Renal cortical epithelial cell (primary cell): ENCODE data around the gene CETN1. TPM values are rescaled to one million over a fixed set of nuclear protein-coding genes. Genes with fewer than 3 reads are reported as not detected.

ENCODE experiments used
- DNase-seq: peaks from one replicate; pipeline ENCODE4 v3.0.0-alpha.2; 2011; ENCODE audit warnings: low read depth
- total RNA-seq: library from RNA; depleted of rRNA; stranded (reverse); fragments of >200 nt; gene quantifications from 2 replicates; pipeline ENCODE4 v1.2.3, GENCODE V29; 2014

CETN1 gene
- total RNA-seq = not detected in 2 replicates

DNA sequence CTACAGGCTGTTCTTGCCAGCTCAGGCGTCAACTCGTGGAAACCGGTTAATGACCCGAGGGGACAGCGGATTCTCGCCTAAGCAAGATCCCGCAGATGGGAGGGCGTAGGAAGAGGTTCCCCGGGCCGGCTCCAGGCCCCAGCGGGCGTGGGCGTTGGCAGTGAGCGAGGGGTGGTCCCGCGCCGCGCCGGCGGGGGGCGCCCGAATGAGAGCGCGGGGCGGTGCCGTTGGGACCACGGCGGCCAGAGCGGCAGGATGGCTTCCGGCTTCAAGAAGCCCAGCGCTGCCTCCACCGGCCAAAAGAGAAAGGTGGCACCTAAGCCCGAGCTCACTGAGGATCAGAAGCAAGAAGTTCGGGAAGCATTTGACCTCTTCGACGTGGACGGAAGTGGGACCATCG is at the start of gene CETN1:
TSS of gene CETN1 (plus strand) at position 227 of the 400 bp plus-strand sequence. CDS start at position 256, 29 bp downstream.
- DNase-seq = no peak

DNA sequence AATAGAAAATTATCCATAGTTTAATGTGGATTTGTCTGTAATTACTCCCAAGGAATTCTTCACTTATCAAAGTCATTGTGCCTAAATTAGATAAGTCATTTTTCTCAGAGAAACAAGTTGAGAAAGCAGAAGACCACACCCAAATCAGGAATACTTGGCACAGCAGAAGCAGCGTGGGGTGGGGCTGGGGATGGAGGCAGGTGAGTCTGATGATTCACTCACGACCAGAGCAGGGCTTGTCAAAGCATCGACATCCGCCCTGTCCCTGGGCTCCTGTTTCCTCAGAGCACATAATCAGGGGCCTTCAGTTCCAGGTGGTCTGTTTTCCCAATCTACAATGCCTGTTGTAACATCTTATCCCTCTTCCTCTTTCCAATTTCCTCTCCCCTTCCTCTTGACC is 48.2 kb upstream of the CETN1 start:
- no peak for DNase-seq

DNA sequence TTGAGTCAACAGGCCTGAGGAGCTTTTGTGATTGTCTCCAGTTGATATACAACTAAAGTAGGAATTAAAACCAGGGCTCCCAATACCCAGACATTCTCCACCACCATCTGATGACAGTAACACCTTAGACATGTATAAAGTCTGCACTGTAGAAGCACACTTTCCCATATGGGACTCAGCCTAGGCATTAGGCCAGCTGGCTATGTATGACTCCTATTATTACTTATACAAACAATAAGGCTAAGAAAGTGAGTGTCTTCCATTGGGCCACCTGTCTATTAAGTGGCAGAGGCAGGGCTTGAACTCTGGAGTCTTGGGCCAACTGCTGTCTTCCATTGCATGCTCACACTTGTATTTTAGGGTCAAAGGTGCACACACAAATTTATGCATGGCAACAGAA is 47.5 kb upstream of the CETN1 start:
- DNase-seq = no peak

DNA sequence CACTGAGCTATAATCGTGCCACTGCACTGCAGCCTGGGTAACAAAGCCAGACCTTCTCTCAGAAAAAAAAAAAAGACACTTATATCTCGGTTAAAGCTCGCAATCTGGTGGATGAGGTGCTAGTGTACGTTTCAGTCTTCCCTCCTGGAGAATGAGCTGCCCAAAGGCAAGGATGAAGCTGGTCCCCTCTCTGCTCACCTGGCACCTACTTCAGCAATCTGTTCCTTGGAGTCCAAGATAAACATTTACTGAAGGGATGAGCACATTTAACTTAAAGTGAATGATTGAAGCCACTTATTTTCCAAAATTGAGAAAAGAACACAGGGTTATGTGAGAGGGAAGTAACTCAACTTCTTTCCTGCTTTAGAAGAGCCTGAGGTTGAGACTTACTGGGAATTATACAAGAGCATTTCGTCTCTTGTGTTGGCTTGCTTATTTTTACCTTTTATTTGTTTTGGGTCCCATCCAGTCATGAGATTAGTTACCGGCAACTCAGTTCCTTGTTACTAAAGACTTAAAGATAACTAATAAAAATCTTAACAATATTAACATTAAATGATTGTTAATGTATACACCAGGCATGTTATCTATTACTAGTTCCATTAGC is 46.1 kb upstream of the CETN1 start:
- no peak for DNase-seq

DNA sequence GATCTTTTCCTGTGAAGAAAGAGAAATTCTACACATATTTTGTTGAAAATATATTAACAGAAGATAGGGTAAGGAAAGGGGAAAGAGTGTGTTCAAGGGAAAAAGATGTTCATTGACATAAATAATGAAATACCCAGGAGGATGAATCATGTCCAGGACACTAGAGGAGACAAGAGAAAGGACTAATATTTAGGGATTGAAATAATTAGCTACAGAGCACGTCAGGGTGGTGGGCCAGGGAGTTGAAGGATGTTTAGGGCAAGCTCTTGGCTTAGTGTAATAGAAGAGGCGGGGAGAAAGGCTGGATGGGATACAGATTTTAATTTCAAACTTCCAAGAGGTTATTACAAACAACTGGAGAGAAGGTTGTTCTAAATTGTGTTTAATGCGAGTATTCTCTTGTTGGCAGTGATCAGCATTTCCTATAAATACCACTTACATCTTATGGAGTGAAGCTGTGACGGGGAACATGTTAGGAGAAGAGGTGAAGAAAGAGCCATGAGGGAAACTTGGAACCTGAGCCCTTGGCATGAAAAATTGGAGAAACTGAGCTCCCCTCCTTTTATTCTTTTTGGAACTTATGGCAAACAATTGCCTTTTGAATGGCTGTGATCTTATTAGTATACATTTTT is 36.6 kb upstream of the CETN1 start:
- no peak for DNase-seq

DNA sequence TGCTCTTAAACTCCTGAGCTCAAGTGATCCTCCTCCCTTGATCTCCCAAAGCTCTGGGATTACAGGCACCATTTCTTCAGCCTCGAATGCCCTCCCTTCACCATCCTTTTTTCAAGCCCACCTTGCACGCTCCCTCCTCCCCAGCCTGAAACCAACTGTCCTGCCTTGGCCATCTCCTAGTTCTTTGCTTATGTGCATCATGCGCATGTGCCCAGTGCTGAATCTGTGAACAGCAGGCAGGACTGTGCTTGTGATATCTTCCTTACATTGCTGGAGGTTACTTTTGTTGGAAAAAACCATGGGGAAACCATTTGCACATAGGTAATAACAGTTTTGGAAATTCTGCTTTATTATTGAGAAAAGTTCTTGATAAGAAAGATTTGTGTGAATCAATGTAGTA is 30.2 kb upstream of the CETN1 start:
- no peak for DNase-seq

DNA sequence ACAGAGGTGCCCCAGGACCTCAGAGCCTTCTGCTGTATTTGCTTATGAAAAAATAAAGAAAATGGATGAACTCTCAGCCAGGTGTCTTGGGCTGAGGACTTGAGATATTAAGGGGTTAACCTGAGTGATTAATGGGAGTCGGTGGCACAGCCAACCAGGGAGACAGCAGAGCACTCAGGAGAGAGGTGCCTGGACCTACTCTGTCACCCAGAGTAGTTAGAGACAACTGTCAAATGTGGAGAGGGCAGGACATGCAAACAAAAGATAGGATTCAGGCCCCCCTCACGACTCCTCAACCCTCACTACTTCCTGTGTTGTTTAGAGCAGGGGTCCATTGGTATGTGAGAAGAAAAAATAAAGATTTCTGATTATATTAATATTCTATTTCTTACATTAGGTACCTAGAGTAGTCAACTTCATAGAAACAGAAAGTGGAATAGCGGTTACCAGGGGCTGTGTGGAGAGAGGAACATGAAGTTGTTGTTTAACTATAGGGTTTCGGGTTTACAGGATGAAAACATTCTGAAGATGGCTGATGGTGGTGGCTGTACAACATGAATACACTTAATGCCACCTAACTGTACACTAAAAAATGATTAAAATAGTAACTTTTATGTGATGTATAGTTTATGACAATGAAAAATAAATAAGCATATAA is 28.6 kb upstream of the CETN1 start:
- DNase-seq = no peak

DNA sequence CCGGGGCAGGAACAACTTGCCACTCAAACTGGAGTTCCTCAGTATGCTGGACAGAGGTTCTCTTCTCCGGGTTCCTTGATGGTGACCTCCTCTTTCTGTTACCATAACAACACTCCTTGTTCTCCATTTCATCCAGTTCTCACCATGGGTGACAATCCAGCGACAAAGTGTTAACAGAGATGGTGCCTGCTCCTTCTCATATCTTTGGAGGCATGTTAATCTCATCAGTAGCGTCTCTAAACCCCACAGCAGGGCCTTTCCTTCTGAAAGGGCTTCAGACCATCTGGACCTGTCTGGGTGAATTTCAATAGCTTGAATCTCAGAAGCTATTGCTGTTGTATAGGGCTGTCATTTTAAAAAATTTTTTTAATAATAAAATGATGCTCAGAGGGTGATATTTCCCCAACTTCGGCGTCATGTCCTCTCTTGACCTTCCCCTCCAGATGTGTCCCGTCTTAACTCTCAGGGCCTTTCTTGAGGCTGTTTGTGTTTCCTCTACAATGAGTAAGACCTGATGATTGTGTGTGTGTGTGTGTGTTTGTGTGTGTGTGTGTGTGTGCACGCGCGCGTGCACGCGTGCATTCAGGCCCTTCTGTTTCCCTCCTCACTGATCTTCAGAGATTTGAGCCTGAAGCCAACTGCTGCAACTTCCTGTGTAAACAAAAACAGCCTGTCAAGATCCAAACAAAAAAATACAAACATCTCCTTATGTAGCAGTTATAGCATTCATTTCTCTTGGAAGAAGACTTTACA is 24.3 kb upstream of the CETN1 start:
- no peak for DNase-seq

DNA sequence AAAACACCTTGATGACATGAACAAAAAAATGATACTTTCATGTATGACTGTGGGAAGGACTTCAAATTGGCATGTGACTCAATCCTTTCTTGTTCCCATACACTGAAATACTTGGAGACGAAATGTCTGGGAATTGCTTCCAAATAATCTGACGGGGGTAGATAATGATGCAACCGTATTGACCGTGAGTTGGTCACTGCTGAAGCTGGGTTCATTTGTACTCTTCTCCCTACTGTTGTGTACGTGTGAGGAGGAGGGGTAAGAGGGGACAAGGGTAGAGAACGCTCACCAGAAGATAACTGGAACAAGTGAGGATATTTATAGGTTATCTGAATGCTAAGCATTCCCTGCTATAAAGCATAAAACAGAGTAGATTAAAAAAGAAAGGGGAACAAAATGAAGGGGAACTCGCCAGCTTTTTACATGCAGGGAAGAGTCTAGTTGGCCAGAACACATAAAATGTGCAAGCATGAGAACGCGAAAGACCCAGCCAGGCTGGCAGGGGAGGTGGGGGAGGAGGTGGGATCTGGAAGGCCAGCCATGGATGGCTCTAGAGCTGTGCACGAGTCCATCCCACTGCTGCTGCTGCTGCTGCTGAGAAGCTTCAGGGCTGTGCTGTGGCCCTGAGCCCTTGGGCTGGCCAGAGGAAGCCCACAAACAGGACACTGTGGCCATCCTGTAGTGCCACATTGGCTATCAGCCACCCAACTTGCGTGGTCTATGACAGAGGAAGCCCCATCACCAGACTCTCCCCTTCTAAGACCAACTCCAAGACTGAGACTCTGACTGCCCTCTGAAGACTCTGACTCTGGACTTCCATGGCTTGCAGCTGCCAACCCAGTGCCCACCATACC is 15.2 kb upstream of the CETN1 start:
- DNase-seq = no peak

DNA sequence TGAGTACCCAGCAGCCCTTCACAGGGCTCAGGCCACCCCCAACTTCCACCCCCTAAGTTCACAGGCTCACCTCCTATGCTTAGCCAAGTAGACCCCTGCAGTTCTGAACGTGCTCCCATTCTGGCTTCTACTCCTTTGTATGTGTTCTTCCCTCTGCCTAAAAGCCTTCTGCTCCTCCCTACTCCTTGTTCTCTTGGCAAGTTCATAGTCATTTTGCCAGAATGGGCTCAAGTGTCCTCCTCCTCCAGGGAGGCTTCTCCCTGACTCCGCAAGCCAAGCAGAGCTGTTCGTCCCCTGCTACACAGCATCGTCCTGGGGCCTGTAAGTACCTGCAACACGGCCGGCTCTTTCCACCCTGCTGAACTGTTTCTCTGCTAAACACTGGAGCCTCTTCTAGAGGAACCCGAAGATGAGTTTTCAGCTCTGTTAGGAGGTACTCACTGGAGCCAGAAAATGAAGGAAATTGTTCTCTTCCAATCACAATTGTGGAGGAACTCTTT is 14.6 kb upstream of the CETN1 start:
- no peak for DNase-seq

DNA sequence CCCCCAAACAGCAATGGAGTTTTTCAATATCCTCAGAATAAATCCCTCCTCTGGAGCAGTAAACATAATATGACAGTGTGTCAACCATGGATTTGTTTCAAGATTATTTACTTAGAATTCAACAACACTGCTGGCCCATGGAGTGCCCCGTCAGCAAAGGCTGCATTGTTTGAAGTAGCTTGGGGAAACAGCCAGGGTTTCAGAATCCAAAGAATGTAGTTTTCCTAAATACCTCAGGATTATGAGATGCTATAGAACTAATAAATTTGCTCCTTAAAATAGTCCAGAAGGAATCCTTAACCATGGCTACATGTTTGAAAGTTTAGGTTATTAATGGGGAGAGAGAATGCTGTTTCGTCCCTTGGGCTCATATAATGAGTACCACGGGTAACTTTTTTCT is 13.1 kb upstream of the CETN1 start:
- DNase-seq = no peak

DNA sequence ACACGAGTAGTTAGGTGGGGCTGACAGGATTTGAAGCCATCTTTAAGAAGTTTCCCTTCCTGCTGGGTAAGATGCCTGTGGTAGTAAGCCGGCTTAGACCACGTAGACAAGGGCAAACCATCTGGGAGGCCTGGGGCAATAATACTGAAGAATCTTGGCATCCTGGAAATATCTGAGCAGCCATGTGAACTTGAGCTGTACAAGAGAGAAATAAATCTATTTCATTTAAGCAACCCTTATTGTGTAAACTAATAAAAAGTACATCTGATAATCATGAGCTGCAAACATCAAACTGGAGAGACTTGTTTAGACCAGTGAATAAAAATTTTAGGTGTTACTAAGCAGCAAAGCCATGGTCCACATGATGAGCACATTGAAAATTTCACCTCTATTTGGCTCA is 11.4 kb upstream of the CETN1 start:
- no peak for DNase-seq

DNA sequence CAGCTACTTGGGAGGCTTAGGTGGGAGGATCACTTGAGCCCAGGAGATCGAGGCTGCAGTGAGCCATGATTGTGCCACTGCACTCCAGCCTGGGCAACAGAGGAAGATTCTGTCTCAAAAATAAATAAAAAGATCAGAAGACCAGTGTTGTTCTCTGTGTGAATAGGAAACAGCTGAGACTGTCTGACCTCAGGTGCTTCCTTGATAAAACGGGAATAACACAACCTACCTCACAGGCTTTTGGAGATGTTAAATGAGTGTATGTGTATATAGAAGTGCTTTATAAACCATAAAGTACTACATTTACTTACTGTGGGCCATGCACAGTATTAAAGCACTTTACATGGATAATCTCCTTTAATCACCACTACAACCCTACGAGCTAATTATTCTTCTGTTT is 9.9 kb upstream of the CETN1 start:
- no peak for DNase-seq

DNA sequence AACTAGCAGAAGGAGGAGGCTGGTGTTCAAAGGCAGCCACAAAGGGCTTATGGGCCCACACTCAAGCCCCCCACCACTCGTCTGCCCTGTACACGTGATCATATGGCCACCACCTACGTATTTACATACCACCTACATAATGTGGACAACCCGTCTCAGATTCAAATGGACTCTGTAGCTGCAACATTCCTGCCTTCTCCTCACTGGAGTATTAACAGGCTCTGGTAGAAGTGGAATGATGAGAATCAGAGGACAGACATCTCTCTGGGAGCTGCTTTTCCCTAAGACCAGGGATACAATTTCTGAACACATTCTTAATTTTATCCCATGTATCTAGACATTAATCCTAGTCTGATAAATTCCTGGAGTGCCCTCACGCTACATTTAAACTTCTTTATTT is 9.5 kb upstream of the CETN1 start:
- DNase-seq = no peak

DNA sequence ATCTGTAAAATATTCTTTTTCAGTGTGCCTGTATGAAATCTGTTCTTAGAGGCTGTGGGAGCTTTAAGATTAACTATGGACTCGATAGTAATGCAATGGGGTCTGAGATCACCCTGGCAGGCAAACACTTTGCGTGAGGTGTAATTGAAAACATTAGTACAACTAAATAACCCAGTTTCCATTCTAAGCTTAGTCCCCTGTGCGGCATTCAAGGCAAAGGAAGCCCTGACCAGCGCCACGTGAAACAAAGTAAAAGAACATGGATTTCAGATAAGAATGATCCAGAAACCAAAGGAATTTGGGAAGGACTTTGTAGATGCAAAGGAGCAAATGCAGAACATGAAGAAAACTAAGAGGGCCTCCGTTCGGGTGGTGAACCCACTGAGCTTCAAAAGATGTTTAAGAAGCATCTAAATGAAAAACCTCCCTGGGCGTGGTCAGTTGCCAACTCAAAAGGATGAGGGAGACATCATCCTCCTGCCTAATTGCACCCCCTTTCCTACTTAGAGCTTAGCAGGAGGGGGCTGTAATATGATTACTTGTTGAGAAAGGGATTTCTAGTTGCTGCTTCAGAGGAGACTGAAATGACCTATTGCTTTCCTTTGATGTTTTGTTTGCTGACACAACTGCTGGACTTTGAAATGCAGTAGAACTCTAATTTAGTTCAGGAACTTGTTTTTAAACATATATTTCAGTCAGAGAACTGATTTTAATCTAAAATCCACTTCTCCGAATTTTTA is 7.9 kb upstream of the CETN1 start:
- no peak for DNase-seq

DNA sequence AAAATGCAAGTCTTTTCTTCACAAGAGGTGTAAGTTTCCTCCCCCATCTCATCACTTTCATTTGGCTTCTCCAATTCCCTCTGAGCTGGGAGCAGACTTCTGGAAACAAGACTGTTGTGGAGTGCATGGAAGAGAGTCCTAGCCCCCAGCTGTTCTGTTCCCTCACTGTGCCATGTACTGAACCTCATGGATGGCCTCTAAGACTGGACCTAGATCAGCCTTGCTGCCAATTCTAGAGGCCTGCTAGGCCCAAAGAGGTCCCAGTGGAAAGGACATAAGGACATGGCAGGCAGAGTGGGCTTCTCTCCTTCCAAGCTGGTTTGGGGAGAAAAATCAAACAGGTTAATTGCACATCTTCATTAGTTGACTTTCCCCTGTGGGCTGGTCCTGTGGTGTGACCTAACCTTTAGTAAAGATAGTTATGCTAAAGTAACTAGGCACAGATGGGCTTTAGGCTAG is 7.3 kb upstream of the CETN1 start:
- no peak for DNase-seq

DNA sequence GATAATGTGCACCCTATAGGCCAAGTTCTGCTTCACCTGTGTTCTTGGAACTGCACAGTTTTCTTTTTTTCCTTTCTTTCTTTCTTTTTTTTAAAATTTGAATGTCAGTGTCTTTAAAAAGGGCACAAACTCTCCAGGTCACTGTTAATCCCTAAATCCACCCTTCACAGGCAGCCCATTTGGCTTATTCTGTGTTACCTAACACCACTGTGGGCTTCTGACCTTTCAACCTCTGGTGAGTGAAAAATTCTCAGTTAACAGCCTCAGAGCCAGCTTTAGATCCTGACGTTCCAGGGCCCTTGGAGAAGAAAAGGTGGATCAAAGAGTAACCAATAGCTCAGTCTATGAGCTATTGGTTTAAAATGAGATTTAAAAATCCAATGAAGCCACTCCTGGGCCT is 6.8 kb upstream of the CETN1 start:
- DNase-seq = no peak

DNA sequence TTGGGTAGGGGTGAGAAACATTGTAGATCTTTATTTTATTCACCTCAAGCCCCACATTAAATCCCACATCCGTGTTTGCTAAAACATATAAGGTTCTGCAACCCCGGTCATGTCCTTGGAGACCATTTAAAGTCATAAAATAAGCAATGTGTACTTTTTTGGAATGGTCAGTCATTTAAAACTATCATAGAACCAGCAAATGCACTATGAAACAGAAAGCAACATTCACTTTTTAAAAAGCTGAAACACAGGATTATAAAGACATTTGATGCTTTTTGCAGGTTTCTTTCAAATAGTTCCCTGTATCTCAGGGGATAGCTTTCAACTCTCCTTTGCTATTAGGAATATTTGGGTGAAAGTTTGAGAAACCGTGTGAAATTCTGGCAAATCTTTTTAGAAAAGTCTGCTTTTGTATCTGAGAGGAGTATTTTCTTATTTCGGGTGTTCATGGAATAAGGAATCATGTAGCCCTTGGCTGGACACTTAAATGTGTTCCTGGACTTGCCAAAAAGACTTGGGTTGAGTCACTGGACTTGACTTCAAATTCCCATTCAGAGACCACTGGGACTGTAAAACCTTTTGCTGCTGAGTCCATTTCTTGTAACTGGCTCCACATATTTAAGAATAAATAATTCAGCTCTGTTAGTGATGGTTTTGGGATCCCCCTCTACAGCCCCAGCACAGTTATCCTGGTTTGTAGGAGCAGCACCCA is 5.9 kb upstream of the CETN1 start:
- DNase-seq = no peak

DNA sequence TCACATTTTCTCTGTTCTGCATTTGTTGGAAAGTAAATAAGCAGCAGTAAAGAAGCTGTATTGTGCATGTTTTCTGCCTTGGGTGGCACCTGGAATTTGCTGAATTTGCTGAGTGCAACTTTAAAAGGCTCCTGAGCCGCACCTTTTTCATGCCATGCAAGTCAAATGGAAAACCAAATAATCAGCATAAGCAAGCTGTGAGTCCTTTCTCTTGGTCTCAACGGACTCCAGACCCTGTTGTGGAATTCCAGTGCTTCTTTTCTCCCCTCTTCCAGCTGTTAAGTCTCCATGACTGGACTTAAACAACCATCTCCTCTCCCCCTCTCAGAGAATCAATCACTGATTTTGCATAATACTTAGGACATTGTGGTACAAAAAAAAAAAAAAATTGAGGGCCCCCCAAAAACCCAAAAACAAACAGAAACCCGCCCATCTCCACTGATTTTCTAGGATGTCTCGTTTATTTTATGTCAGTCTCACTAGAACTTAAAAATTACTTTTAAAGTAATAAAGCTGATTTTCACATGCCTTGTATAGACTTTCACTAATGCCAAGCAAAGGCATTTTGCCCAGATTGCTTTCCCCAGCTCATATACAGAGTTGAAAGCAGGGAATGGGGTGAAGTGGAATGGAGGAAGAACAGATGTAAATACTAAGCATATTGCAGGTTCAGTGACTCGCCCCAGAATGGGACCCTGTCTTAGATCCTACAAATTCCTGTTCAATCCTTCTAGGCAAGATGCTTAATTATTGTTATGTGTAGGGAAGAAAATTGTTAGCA is 5.1 kb upstream of the CETN1 start:
- DNase-seq = no peak
